Transverse colon (tissue), 3 donors: ENCODE data around the gene THADA.
A peak's percentile ranks its signal among the peaks of the same experiment; 100 is the strongest.

Source experiments
- POLR2A ChIP-seq: fragments of 450-650 bp; IDR thresholded peaks from one replicate; pipeline ENCODE4 v1.6.1; 2016; ENCODE audit warnings: antibody characterized with exemption, mild to moderate bottlenecking, moderate library complexity
- TF ChIP-seq, protein P1 (sequence below), 5 experiments: fragments of 200-600 bp in 3 of 5; fragments of 450-650 bp in 2 of 5; sonication (generic) in 3 of 5; IDR thresholded peaks; 1 replicate in 2 of 5; 2 replicates in 3 of 5; pipeline ENCODE4 v1.5.1; 2016 to 2017; ENCODE audit warnings: antibody characterized with exemption in 5 of 5, inconsistent platforms in 3 of 5, mild to moderate bottlenecking in 2 of 5, moderate library complexity in 1 of 5

DNA sequence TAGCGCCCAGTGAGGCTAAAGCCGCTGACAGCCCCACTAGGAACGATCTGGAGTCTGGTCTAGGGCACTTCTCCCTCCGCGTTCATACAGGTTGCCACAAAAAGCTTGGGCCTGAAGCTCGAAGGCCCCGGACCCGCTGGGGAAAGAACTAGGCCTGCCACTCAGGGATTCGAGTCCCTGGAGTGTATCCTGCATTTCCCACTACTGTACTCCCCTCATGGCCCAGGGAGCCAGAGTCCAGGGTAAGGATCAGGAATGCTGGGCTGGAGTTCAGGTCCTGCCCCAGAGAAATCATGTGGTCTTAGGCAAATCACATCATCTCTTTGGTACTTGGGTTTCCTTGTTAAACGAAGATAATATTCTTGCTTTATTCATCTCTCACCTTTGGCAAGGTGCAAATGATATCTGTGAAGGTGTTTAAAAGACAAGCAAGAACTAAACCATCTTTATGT lies 368.0 kb downstream of the THADA start:
- TF ChIP-seq, protein P1, sequence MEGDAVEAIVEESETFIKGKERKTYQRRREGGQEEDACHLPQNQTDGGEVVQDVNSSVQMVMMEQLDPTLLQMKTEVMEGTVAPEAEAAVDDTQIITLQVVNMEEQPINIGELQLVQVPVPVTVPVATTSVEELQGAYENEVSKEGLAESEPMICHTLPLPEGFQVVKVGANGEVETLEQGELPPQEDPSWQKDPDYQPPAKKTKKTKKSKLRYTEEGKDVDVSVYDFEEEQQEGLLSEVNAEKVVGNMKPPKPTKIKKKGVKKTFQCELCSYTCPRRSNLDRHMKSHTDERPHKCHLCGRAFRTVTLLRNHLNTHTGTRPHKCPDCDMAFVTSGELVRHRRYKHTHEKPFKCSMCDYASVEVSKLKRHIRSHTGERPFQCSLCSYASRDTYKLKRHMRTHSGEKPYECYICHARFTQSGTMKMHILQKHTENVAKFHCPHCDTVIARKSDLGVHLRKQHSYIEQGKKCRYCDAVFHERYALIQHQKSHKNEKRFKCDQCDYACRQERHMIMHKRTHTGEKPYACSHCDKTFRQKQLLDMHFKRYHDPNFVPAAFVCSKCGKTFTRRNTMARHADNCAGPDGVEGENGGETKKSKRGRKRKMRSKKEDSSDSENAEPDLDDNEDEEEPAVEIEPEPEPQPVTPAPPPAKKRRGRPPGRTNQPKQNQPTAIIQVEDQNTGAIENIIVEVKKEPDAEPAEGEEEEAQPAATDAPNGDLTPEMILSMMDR (IDR thresholded peaks at IDR 0.05): peak in 2 of 5 experiments; percentile 36 to 46
- TF ChIP-seq POLR2A: no peak
